HG02943 (cell line): ENCODE results near the gene TCEAL5.
"Not testable (repeated sequence)": the region's sequence is repeated elsewhere in the genome, so short reads cannot be mapped to it uniquely, and the experiment has no call there.

Experiments used
- ATAC-seq: cut with Tn5 transposase; IDR thresholded peaks from one replicate; pipeline ENCODE4 v1.9.1; 2021; ENCODE audit warnings: mild to moderate bottlenecking, low read depth, moderate library complexity; ENCODE audit not compliant: unreplicated experiment

Gene TCEAL5

GRCh38 chrX:103276581-103277002 is at the start of gene TCEAL5:
Gene TCEAL5 (minus strand): TSS chrX:103276750. CDS start chrX:103274563, 2,187 bp downstream.
- no peak for ATAC-seq

- ATAC-seq, result no peak
Measured at GRCh38 chrX:103311399-103311780, 34.8 kb upstream of the TCEAL5 start.

- ATAC-seq, result peak; percentile 90
Measured at GRCh38 chrX:103310555-103311398, 34.2 kb upstream of the TCEAL5 start, which contains the start of gene BEX2. Gene BEX2 (minus strand): TSS chrX:103310990. CDS start chrX:103309976, 1,014 bp downstream.

- no peak for ATAC-seq
Measured at GRCh38 chrX:103309860-103310554, 33.5 kb upstream of the TCEAL5 start.

GRCh38 chrX:103305666-103306065 is 29.1 kb upstream of the TCEAL5 start:
- not testable (repeated sequence) for ATAC-seq

GRCh38 chrX:103304705-103305104 is 28.2 kb upstream of the TCEAL5 start:
- no peak for ATAC-seq

- ATAC-seq, result no peak
Measured at GRCh38 chrX:103293118-103293517, 16.6 kb upstream of the TCEAL5 start.

GRCh38 chrX:103279624-103280023 is 3.1 kb upstream of the TCEAL5 start:
- no peak for ATAC-seq

- ATAC-seq, result no peak
Measured at GRCh38 chrX:103275947-103276567, 493 bp downstream of the TCEAL5 start.

GRCh38 chrX:103274284-103274683 is 2.3 kb downstream of the TCEAL5 start:
- no peak for ATAC-seq

GRCh38 chrX:103258275-103258674 is 18.3 kb downstream of the TCEAL5 start:
- no peak for ATAC-seq

GRCh38 chrX:103256651-103257050 is 19.9 kb downstream of the TCEAL5 start:
- no peak for ATAC-seq

- peak; percentile 87 for ATAC-seq
Measured at GRCh38 chrX:103254921-103255493, 21.5 kb downstream of the TCEAL5 start, which contains the start of gene TCEAL8. Gene TCEAL8 (minus strand): TSS chrX:103255155. CDS start chrX:103253979, 1,176 bp downstream.

GRCh38 chrX:103254171-103254824 is 22.3 kb downstream of the TCEAL5 start:
- peak; percentile 64 for ATAC-seq

- ATAC-seq, result no peak
Measured at GRCh38 chrX:103253608-103254007, 22.9 kb downstream of the TCEAL5 start.

GRCh38 chrX:103250977-103251376 is 25.6 kb downstream of the TCEAL5 start:
- no peak for ATAC-seq

- no peak for ATAC-seq
Measured at GRCh38 chrX:103249805-103250204, 26.7 kb downstream of the TCEAL5 start.

- no peak for ATAC-seq
Measured at GRCh38 chrX:103248553-103248952, 28.0 kb downstream of the TCEAL5 start.

GRCh38 chrX:103240155-103240554 is 36.4 kb downstream of the TCEAL5 start:
- ATAC-seq, result no peak

- no peak for ATAC-seq
Measured at GRCh38 chrX:103236296-103236695, 40.3 kb downstream of the TCEAL5 start.
